Testis (tissue), 3 donors: ENCODE measurements around the gene ANGPTL4. TPM values are rescaled to one million over a fixed set of nuclear protein-coding genes. Genes with fewer than 3 reads are reported as not detected.

Source experiments
- DNase-seq: peaks from one replicate; pipeline ENCODE4 v3.0.0-alpha.2; 2019
- H3K27ac ChIP-seq, 2 donors: fragments of 200-600 bp; sonication (generic); one replicate each; pipeline ENCODE4 v1.5.1; 2019
- H3K27me3 ChIP-seq: fragments of 200-600 bp; sonication (generic); one replicate; pipeline ENCODE4 v1.5.1; 2019
- H3K36me3 ChIP-seq: fragments of 200-600 bp; sonication (generic); one replicate; pipeline ENCODE4 v1.5.1; 2017; ENCODE audit warnings: low read depth; ENCODE audit errors: missing control alignments
- H3K4me1 ChIP-seq: fragments of 200-600 bp; sonication (generic); one replicate; pipeline ENCODE4 v1.5.1; 2019
- H3K4me3 ChIP-seq, 2 donors: fragments of 200-600 bp; sonication (generic); one replicate each; pipeline ENCODE4 v1.5.1; 2017 to 2019
- H3K9me3 ChIP-seq: fragments of 200-600 bp; sonication (generic); one replicate; pipeline ENCODE4 v1.5.1; 2017
- POLR2A ChIP-seq: fragments of 450-650 bp; IDR thresholded peaks from one replicate; pipeline ENCODE4 v1.6.1; 2017; ENCODE audit warnings: antibody characterized with exemption, mild to moderate bottlenecking, moderate library complexity
- WGBS, 2 donors: methylation state at CpG; one replicate each; pipeline ENCODE4 v1.1.5; 2018; 5-methylcytosine and 5-hydroxymethylcytosine counted together
- intact Hi-C: fragments of 100-400 bp; cut with DNase I; formaldehyde crosslinking; loops from one replicate; pipeline ENCODE4 v1.15.1; 2023; ENCODE audit warnings: low total_unique reads
- polyA plus RNA-seq: library from polyadenylated mRNA; stranded (reverse); fragments of 350-450 nt; fragmentation: Illumina TruSeq; extraction: RNeasy Lipid Tissue Mini Kit (QIAGEN cat#74804); gene quantifications from one replicate; pipeline ENCODE4 v1.2.3, GENCODE V29; 2014; ENCODE audit warnings: low read depth, low replicate concordance; ENCODE audit not compliant: insufficient read depth
- total RNA-seq, 2 donors: library from RNA; depleted of rRNA; stranded (reverse); fragments of >200 nt; gene quantifications; one replicate each; pipeline ENCODE4 v1.2.3, GENCODE V29; 2016
- TF ChIP-seq, protein P1 (sequence below), 3 experiments: fragments of 450-650 bp in 2 of 3; fragments of 200-600 bp in 1 of 3; sonication (generic) in 1 of 3; IDR thresholded peaks; one replicate each; pipeline ENCODE4 v1.5.1; 2016 to 2019; ENCODE audit warnings: antibody characterized with exemption in 3 of 3, mild to moderate bottlenecking in 2 of 3, moderate library complexity in 1 of 3

The ANGPTL4 gene
- total and polyA plus RNA-seq, 3 donors from 2014 or later, result 10.0 to 18.5 (median 10.2) TPM

DNA sequence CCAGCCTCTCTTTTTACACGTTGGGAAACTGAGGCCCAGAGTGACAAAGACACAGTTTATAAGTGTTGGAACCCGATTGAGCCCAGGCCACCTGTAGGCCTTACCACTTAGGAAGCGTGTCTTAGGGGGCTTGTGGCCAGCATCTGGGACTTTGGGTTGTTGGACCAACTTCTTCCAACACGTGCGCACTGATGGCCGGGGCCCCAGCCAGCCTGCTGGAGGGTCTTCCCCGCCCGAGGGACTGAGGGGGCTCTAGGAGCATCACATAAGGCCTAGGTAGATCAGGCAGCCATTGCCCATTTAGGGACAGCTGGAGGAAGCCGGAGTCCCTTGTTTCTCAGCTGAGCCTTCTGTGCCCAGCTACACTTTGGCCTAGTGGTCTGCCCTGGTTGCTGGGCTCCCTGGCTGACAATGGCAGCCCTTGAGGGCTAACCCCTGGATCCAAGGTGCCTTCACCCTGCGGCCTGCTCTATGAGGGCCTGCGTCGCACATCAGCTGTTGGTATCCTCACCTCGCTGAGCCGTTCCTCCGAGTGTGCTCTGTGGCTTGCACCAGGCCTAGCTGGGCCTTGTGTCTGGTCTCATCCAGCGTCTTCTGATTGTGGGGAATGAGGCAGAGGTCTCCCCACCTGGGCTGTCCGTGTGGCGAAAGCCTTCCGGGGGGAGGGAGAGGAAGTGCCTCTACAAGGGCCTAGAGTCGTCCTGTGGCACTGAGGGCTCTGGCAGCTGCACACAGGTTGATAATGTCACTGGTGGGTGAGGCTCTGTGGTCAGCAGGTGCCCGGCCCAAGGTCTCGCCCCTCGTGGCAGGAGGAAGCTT lies 27.5 kb downstream of the ANGPTL4 start:
- no peak for DNase-seq
- TF ChIP-seq, protein P1, sequence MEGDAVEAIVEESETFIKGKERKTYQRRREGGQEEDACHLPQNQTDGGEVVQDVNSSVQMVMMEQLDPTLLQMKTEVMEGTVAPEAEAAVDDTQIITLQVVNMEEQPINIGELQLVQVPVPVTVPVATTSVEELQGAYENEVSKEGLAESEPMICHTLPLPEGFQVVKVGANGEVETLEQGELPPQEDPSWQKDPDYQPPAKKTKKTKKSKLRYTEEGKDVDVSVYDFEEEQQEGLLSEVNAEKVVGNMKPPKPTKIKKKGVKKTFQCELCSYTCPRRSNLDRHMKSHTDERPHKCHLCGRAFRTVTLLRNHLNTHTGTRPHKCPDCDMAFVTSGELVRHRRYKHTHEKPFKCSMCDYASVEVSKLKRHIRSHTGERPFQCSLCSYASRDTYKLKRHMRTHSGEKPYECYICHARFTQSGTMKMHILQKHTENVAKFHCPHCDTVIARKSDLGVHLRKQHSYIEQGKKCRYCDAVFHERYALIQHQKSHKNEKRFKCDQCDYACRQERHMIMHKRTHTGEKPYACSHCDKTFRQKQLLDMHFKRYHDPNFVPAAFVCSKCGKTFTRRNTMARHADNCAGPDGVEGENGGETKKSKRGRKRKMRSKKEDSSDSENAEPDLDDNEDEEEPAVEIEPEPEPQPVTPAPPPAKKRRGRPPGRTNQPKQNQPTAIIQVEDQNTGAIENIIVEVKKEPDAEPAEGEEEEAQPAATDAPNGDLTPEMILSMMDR (IDR thresholded peaks at IDR 0.05), result no peak
- no peak for TF ChIP-seq POLR2A
- WGBS, 2 donors, result 21 to 61% methylated on average over 4 to 23 of the region's 23 CpGs
- Histone ChIP-seq H3K4me1 (peaks cover 40% of the 10 kb centered on the region), H3K4me3 (peak overlapping the region in 1 of 2 donors; percentile 75), H3K27me3 (no peaks in the 10 kb centered on the region), H3K9me3 (no peaks in the 10 kb centered on the region), H3K27ac (peak overlapping the region; percentile 92 to 100), H3K36me3 (no peaks in the 10 kb centered on the region)
- intact Hi-C loops, result no loop called here

DNA sequence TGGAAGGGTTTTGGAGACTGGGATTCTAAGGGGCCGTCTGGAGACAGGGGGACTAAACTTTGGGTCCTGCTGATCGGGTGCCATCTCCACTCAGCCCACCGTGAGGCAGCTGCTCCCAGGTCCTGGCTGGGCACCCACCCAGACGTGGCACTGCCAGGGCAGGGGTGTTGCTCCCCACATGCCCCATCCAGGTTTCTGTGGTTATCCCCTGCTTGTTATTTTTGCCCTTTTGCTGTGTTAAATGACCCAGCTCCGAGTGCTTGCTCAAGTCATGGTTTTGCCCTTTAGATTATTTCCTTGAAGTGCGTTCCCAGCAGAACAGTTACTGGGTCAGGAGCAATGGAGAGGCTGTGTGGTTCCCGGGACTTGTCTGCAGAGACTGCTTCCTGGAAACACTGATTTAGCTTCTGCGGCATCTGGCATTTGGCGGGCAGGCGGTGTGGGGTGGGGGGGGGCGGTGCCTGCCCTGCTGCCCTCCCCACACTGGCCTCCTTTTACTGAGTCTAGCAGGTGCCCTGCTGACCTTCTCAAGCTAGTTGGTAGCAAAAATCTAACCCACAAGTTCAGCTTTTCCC lies 28.1 kb downstream of the ANGPTL4 start:
- Histone ChIP-seq H3K36me3 (no peaks in the 10 kb centered on the region), H3K27ac (peak overlapping the region; percentile 92 to 100), H3K9me3 (no peaks in the 10 kb centered on the region), H3K27me3 (no peaks in the 10 kb centered on the region), H3K4me1 (peaks cover 47% of the 10 kb centered on the region), H3K4me3 (no peak overlapping the region)
- peak; percentile 43 for DNase-seq
- no peak for TF ChIP-seq POLR2A
- TF ChIP-seq, protein P1 (IDR thresholded peaks at IDR 0.05), result no peak
- 39 to 43% methylated on average over 5 to 11 of the region's 11 CpGs for WGBS, 2 donors
- intact Hi-C loops, result no loop called here

DNA sequence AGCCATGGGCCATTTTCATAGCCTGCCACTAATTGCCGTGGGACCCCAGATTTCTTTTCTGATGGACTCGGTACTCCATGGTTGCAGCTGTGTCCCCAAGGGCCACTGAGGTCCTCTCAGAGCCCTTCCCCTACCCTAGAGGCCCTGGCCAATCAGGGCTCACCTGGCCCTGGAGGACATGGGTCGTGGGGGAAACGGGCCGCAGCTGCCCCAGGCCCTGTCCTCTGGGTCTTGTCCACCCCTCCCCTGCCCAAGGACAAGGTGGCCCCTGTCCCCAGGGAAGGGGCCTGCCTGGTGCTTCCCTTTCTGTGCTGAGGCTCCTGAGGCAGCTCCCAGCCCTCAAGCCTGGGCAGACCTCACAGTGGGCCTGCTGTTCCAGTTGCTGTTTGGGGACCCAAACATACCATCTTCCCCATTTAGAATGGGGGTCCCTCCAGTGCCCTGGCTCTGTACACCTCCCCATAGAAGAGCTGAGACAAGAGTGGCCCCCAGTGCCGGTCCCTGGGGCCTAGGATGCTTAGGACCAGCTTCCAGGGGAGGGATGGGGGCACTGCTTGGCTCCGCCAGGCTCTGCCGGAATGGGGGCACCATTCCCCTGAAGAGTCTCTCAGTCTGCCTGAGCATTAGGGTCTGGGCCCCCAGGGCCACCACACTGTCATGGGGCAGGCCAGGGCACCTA lies 29.4 kb downstream of the ANGPTL4 start:
- intact Hi-C loops, result no loop called here
- Histone ChIP-seq H3K9me3 (no peaks in the 10 kb centered on the region), H3K27me3 (no peaks in the 10 kb centered on the region), H3K36me3 (no peaks in the 10 kb centered on the region), H3K27ac (no peak overlapping the region), H3K4me1 (peaks cover 59% of the 10 kb centered on the region), H3K4me3 (no peak overlapping the region)
- no peak for TF ChIP-seq POLR2A
- TF ChIP-seq, protein P1 (IDR thresholded peaks at IDR 0.05), result no peak
- no peak for DNase-seq
- 64 to 77% methylated on average over 6 to 7 of the region's 8 CpGs for WGBS, 2 donors

DNA sequence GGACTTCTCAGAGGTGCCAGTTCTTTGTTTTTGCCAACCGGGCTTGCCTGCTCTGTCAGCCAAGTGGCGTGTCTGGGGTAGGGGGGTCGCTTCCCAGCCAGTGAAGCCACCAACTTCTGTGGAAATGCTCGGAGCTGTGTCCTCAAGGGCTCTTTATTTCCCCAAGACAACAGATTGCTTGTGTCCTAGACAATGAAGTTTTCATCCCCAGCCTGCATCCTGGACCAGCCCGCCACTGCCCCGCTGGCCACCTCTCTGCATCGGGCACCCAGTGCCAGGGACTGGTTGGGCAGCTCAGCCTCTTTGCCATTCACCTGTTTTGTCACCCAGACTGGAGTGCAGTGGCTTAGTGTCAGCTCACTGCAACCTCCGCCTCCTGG lies 29.9 kb downstream of the ANGPTL4 start:
- WGBS, 2 donors, result 70 to 92% methylated on average over 2 to 8 of the region's 8 CpGs
- Histone ChIP-seq H3K9me3 (no peaks in the 10 kb centered on the region), H3K27me3 (no peaks in the 10 kb centered on the region), H3K4me3 (no peak overlapping the region), H3K4me1 (peaks cover 61% of the 10 kb centered on the region), H3K36me3 (no peaks in the 10 kb centered on the region), H3K27ac (no peak overlapping the region)
- intact Hi-C loops, result no loop called here
- no peak for DNase-seq
- TF ChIP-seq, protein P1 (IDR thresholded peaks at IDR 0.05), result no peak
- no peak for TF ChIP-seq POLR2A
